K562 (cell line): ENCODE data around the gene IL20. TPM values are rescaled to one million over a fixed set of nuclear protein-coding genes. Genes with fewer than 3 reads are reported as not detected.

Experiments used
- ATAC-seq: fragments of 200-7000 bp; cut with Tn5 transposase; 3 replicates; pipeline ENCODE4 v1.9.1; 2020; ENCODE audit warnings: moderate library complexity
- BruUV-seq: library from RNA; stranded (reverse); fragments of 400-500 nt; replicated peaks from 2 replicates; lab custom pipeline; 2021; lab: Mats Ljungman, UMichigan
- CTCF ChIA-PET: fragments of 300-600 bp; formaldehyde crosslinking; extraction: SDS; loops from one replicate; lab custom pipeline; 2021; ENCODE audit warnings: low intra/inter-chr PET ratio; lab: Yijun Ruan, JAX
- POLR2A ChIA-PET: fragments of 300-600, 350-650 bp; sonication (Branson Sonifier 250); formaldehyde crosslinking; extraction: SDS; loops from one replicate; lab custom pipeline; 2021; ENCODE audit warnings: antibody characterized with exemption, inconsistent platforms; lab: Yijun Ruan, JAX
- DNase-seq, 4 experiments: peaks; one replicate each; pipeline versions ENCODE4 v3.0.0 to v3.0.0-alpha.2; 2011 to 2018; ENCODE audit warnings: low spot score in 3 of 4, mixed read lengths in 3 of 4; ENCODE audit errors: extremely low read depth in 1 of 4
- FAIRE-seq: peaks from 2 replicates; lab custom pipeline; 2011; peaks lifted over from hg19 to GRCh38; lab: Jason Lieb, UNC
- H2AFZ ChIP-seq: 2 replicates; pipeline ENCODE4 v1.6.0; 2011; ENCODE audit warnings: low read depth, low read length, control low read depth, inconsistent platforms
- H3K27ac ChIP-seq: fragments of 200-600 bp; 3 replicates; pipeline ENCODE4 v1.8.0; 2011; ENCODE audit warnings: low read depth, mild to moderate bottlenecking, control low read depth, inconsistent platforms, low read length, moderate library complexity, mixed read lengths; ENCODE audit errors: extremely low read depth
- H3K27me3 ChIP-seq, 2 experiments: fragments of 300-600 bp in 1 of 2; 2 replicates in 1 of 2; 3 replicates in 1 of 2; pipeline versions ENCODE4 v1.6.0 to v1.8.0; 2011; ENCODE audit warnings: inconsistent platforms in 2 of 2, low read length in 2 of 2, mild to moderate bottlenecking in 1 of 2, mixed read lengths in 1 of 2, moderate library complexity in 1 of 2; ENCODE audit not compliant: control insufficient read depth in 2 of 2, insufficient read depth in 2 of 2
- H3K36me3 ChIP-seq: fragments of 300-600 bp; 3 replicates; pipeline ENCODE4 v1.8.0; 2011; ENCODE audit warnings: mild to moderate bottlenecking, low read length, inconsistent platforms; ENCODE audit not compliant: control insufficient read depth, insufficient read depth
- H3K4me1 ChIP-seq, 2 experiments: fragments of 200-600 bp in 1 of 2; replicated peaks in 1 of 2; 2 replicates in 1 of 2; 3 replicates in 1 of 2; pipeline versions ENCODE4 v1.5.1 to v1.8.0; 2011; ENCODE audit warnings: inconsistent platforms in 2 of 2, low read length in 2 of 2, mild to moderate bottlenecking in 1 of 2, mixed read lengths in 1 of 2, moderate library complexity in 1 of 2; ENCODE audit not compliant: control insufficient read depth in 2 of 2, insufficient read depth in 2 of 2
- H3K4me2 ChIP-seq: 2 replicates; pipeline ENCODE4 v1.6.1; 2011; ENCODE audit warnings: low read length, control low read depth, inconsistent platforms, mixed read lengths; ENCODE audit not compliant: insufficient read depth
- H3K4me3 ChIP-seq: fragments of 200-600 bp; sonication (generic), shearing (Covaris generic); 2 replicates; pipeline ENCODE4 v1.5.1; 2016; ENCODE audit warnings: control low read depth, inconsistent platforms
- H3K79me2 ChIP-seq: fragments of 200-600 bp; 3 replicates; pipeline ENCODE4 v1.8.0; 2011; ENCODE audit warnings: low read length, inconsistent platforms; ENCODE audit not compliant: control insufficient read depth, insufficient read depth
- H3K9ac ChIP-seq, 2 experiments: 2 replicates each; pipeline versions ENCODE4 v1.6.0 to v1.6.1; 2011; ENCODE audit warnings: low read depth in 2 of 2, low read length in 2 of 2, control low read depth in 1 of 2, inconsistent platforms in 1 of 2, mild to moderate bottlenecking in 1 of 2, mixed read lengths in 1 of 2; ENCODE audit not compliant: insufficient read depth in 1 of 2
- H3K9me1 ChIP-seq: one replicate; pipeline ENCODE4 v1.6.0; 2011; ENCODE audit warnings: inconsistent platforms, mild to moderate bottlenecking, low read length, moderate library complexity; ENCODE audit not compliant: control insufficient read depth, insufficient read depth
- H3K9me3 ChIP-seq: replicated peaks from 2 replicates; pipeline ENCODE4 v1.5.1; 2011; ENCODE audit warnings: low read depth, low read length, inconsistent platforms; ENCODE audit not compliant: control insufficient read depth, insufficient read depth
- H4K20me1 ChIP-seq: replicated peaks from 2 replicates; pipeline ENCODE4 v1.6.1; 2011; ENCODE audit warnings: low read length, inconsistent platforms, mixed read lengths; ENCODE audit not compliant: control insufficient read depth, insufficient read depth
- BRCA1 ChIP-seq, 2 experiments: fragments of 450-650 bp in 1 of 2; sonication (generic) in 1 of 2; formaldehyde crosslinking in 1 of 2; IDR thresholded peaks; 2 replicates each; pipeline versions ENCODE4 v1.5.0 to v1.6.1; 2017 to 2020; ENCODE audit warnings: mild to moderate bottlenecking in 1 of 2, missing genetic modification reagents in 1 of 2
- CAMTA2 ChIP-seq: fragments of 250-450 bp; sonication (Bioruptor Pico); conservative IDR thresholded peaks from 2 replicates; pipeline ENCODE4 v1.5.1; 2022
- DEAF1 ChIP-seq: fragments of 450-650 bp; formaldehyde crosslinking; IDR thresholded peaks from 2 replicates; pipeline ENCODE4 v1.4.0; 2020; ENCODE audit warnings: mild to moderate bottlenecking, moderate library complexity
- E2F3 ChIP-seq: fragments of 250-450 bp; sonication (Bioruptor Pico); IDR thresholded peaks from 2 replicates; pipeline ENCODE4 v1.4.0; 2020; ENCODE audit warnings: mild to moderate bottlenecking
- EGR1 ChIP-seq: fragments of 450-650 bp; conservative IDR thresholded peaks from 2 replicates; pipeline ENCODE4 v1.6.1; 2017; ENCODE audit warnings: mild to moderate bottlenecking
- HDAC6 ChIP-seq: IDR thresholded peaks from 2 replicates; pipeline ENCODE4 v1.6.1; 2012; ENCODE audit warnings: low read depth, mild to moderate bottlenecking, control low read depth, inconsistent platforms, low read length, moderate library complexity
- IRF2 ChIP-seq: sonication (generic); formaldehyde crosslinking; IDR thresholded peaks from 2 replicates; pipeline ENCODE4 v1.8.1; 2022; ENCODE audit warnings: mild to moderate bottlenecking, missing genetic modification reagents
- L3MBTL2 ChIP-seq: fragments of 450-650 bp; IDR thresholded peaks from 2 replicates; pipeline ENCODE4 v1.6.1; 2016; ENCODE audit warnings: mild to moderate bottlenecking, moderate library complexity
- MYBL2 ChIP-seq, 2 experiments: fragments of 450-650 bp in 1 of 2; sonication (generic) in 1 of 2; formaldehyde crosslinking in 1 of 2; IDR thresholded peaks; 2 replicates each; pipeline versions ENCODE4 v1.6.1 to v1.8.1; 2017 to 2022; ENCODE audit warnings: borderline replicate concordance in 1 of 2, inconsistent platforms in 1 of 2, low read depth in 1 of 2, mild to moderate bottlenecking in 1 of 2, missing genetic modification reagents in 1 of 2, moderate library complexity in 1 of 2
- SREBF2 ChIP-seq: sonication (generic); formaldehyde crosslinking; IDR thresholded peaks from 2 replicates; pipeline ENCODE4 v1.4.0; 2020; ENCODE audit warnings: mild to moderate bottlenecking, missing genetic modification reagents
- SRF ChIP-seq, 2 experiments: fragments of 250-450, 450-650 bp in 1 of 2; sonication (Bioruptor Pico) in 1 of 2; sonication (generic) in 1 of 2; formaldehyde crosslinking; IDR thresholded peaks; 2 replicates each; pipeline versions ENCODE4 v1.5.0 to v1.5.1; 2020 to 2022; ENCODE audit warnings: mild to moderate bottlenecking in 1 of 2, missing genetic modification reagents in 1 of 2
- SUPT5H ChIP-seq: fragments of 450-650 bp; IDR thresholded peaks from 2 replicates; pipeline ENCODE4 v1.6.1; 2016
- TCF15 ChIP-seq: fragments of 250-450 bp; sonication (Bioruptor Pico); IDR thresholded peaks from 2 replicates; pipeline ENCODE4 v1.8.0; 2022; ENCODE audit warnings: moderate library complexity, mild to moderate bottlenecking, inconsistent platforms
- TRIM25 ChIP-seq: fragments of 450-650 bp; IDR thresholded peaks from 2 replicates; pipeline ENCODE4 v1.7.0; 2016; ENCODE audit warnings: borderline replicate concordance
- USF1 ChIP-seq: sonication (generic); formaldehyde crosslinking; IDR thresholded peaks from 2 replicates; pipeline ENCODE4 v1.9.0; 2022; ENCODE audit warnings: mild to moderate bottlenecking, missing genetic modification reagents
- ZC3H4 ChIP-seq: sonication (generic); formaldehyde crosslinking; IDR thresholded peaks from 2 replicates; pipeline ENCODE4 v1.9.0; 2021; ENCODE audit warnings: missing genetic modification reagents, borderline replicate concordance
- WGBS: fragments of 100-300 bp; shearing (Covaris generic); methylation state at CpG from one replicate; pipeline ENCODE4 v1.1.6; 2016; ENCODE audit warnings: low coverage, mixed read lengths; ENCODE audit not compliant: insufficient coverage; ENCODE audit errors: missing lambda C conversion rate; 5-methylcytosine and 5-hydroxymethylcytosine counted together
- in situ Hi-C: fragments of 300-500 bp; cut with MboI; formaldehyde crosslinking; loops from 4 replicates; pipeline ENCODE4 v1.15.0; 2018; ENCODE audit warnings: inconsistent platforms, mixed read lengths
- intact Hi-C: fragments of 100-400 bp; cut with micrococcal nuclease; formaldehyde crosslinking; loops from 2 replicates; pipeline ENCODE4 v1.14.2; 2022
- polyA plus RNA-seq, 8 experiments: library from polyadenylated mRNA; depleted of rRNA in 4 of 8; stranded (reverse) in 5 of 8; unstranded in 3 of 8; fragments of >200 nt; fragmentation: Nextera tagmentation in 2 of 8; fragmentation: Illumina TruSeq in 1 of 8; extraction: Ambion mirVana in 2 of 8; extraction: Trizol in 1 of 8; gene quantifications; 2 replicates each; pipeline versions ENCODE4 v1.2.1 to v1.2.3, GENCODE V29; 2011 to 2014; ENCODE audit warnings: inconsistent platforms in 1 of 8, missing spikeins in 1 of 8
- total RNA-seq, 7 experiments: library from RNA; depleted of rRNA in 6 of 7; stranded (reverse); fragments of >200 nt in 6 of 7; fragmentation: Illumina TruSeq in 2 of 7; extraction: Trizol in 2 of 7; gene quantifications; 2 replicates each; pipeline versions ENCODE4 v1.2.1 to v1.2.3, GENCODE V29; 2011 to 2021; ENCODE audit warnings: low replicate concordance in 1 of 7

Gene IL20
- total and polyA plus RNA-seq, 9 of the 15 experiments (the other 6 are each of a cell fraction or from before 2014, with no cell fraction given) = not detected

- BruUV-seq = no TSS peak
- Histone ChIP-seq H3K27me3 (peaks cover 3 to 24% of the 10 kb centered on the region in 2 experiments; a peak in 3 of 5 replicates), H4K20me1 (no peaks in the 10 kb centered on the region), H3K9me3 (no peaks in the 10 kb centered on the region), H3K4me1 (no peaks in the 10 kb centered on the region)
- ChIA-PET POLR2A (interaction anchor here (0.6 to 1.3 kb wide), 5 partner anchors 9 to 303 kb away, joined by 3 to 6 read pairs (median 3); no protein-coding TSS in a partner anchor), CTCF (no interaction called here)
- in situ Hi-C loops = no loop called here
- no peak for ATAC-seq
- no peak for TF ChIP-seq TRIM25
- TF ChIP-seq EGR1 = no peak
- no peak for TF ChIP-seq BRCA1 (IDR thresholded peaks at IDR 0.05)
- no peak for TF ChIP-seq BRCA1 (CRISPR knock-in tag; IDR thresholded peaks at IDR 0.05)
- no peak for TF ChIP-seq MYBL2 (IDR thresholded peaks at IDR 0.05; ENCODE audit: low read depth)
- no peak for TF ChIP-seq MYBL2 (CRISPR knock-in tag; IDR thresholded peaks at IDR 0.05; ENCODE audit: borderline replicate concordance)
- no peak for TF ChIP-seq SREBF2 (CRISPR knock-in tag)
- TF ChIP-seq L3MBTL2 = no peak
- no peak for TF ChIP-seq DEAF1
- TF ChIP-seq SRF (CRISPR knock-in tag; IDR thresholded peaks at IDR 0.05) = no peak
- no peak for TF ChIP-seq TCF15 (CRISPR knock-in tag)
- no peak for TF ChIP-seq HDAC6
- no peak for TF ChIP-seq IRF2 (CRISPR knock-in tag)
- TF ChIP-seq USF1 = no peak
- no peak for TF ChIP-seq CAMTA2
- no peak for TF ChIP-seq ZC3H4 (CRISPR knock-in tag)
- TF ChIP-seq E2F3 (CRISPR knock-in tag) = no peak
- no peak for TF ChIP-seq SUPT5H
- TF ChIP-seq, all 486 proteins: peak for 0
- intact Hi-C loops = no loop called here
- no peak overlapping the region for H3K27ac ChIP-seq
- no peaks in the 10 kb centered on the region for H3K9me1 ChIP-seq
- no peak overlapping the region for H3K4me3 ChIP-seq
- H3K9ac ChIP-seq = no peak overlapping the region
- no peak overlapping the region for H2AFZ ChIP-seq
- no peaks in the 10 kb centered on the region for H3K79me2 ChIP-seq
- DNase-seq = no peak
- no peak overlapping the region for H3K4me2 ChIP-seq
- WGBS = 7% methylated on average over 3 of the region's 3 CpGs
- H3K36me3 ChIP-seq = no peaks in the 10 kb centered on the region
- no peak for FAIRE-seq
Measured at GRCh38 chr1:206854401-206855129, 10.9 kb upstream of the IL20 start.
